Neural crest cell (in vitro differentiated cells): ENCODE data around the gene CCDC78. TPM values are rescaled to one million over a fixed set of nuclear protein-coding genes. Genes with fewer than 3 reads are reported as not detected.

Experiments used
- DNase-seq: peaks from one replicate; pipeline ENCODE4 v3.0.0; 2021; ENCODE audit warnings: low read depth, mixed read lengths, low spot score
- H3K27ac Mint-ChIP-seq: one replicate; pipeline ENCODE4 v1.8.0; 2021; ENCODE audit warnings: mild to moderate bottlenecking, mixed read lengths; ENCODE audit not compliant: unreplicated experiment
- H3K27me3 Mint-ChIP-seq: 2 replicates; pipeline ENCODE4 v1.8.0; 2021; ENCODE audit warnings: low read depth, mild to moderate bottlenecking, mixed read lengths
- H3K36me3 Mint-ChIP-seq: 2 replicates; pipeline ENCODE4 v1.8.0; 2021; ENCODE audit warnings: low read depth, mild to moderate bottlenecking, mixed read lengths
- H3K4me1 Mint-ChIP-seq: 2 replicates; pipeline ENCODE4 v1.8.0; 2021; ENCODE audit warnings: mixed read lengths
- H3K4me3 Mint-ChIP-seq: one replicate; pipeline ENCODE4 v1.8.0; 2021; ENCODE audit warnings: mild to moderate bottlenecking, mixed read lengths
- H3K9me3 Mint-ChIP-seq: 2 replicates; pipeline ENCODE4 v1.8.0; 2021; ENCODE audit warnings: mixed read lengths
- CTCF ChIP-seq: fragments of 200-600 bp; sonication (generic); conservative IDR thresholded peaks from 2 replicates; pipeline ENCODE4 v1.5.0; 2021; ENCODE audit warnings: antibody characterized with exemption, mild to moderate bottlenecking
- total RNA-seq: library from RNA; stranded (reverse); gene quantifications from 2 replicates; pipeline ENCODE4 v1.2.1, GENCODE V29; 2021

CCDC78 gene
- total RNA-seq, 1 donor from 2014 or later = 7.0 TPM

GRCh38 chr16:763369-764183 is 37.3 kb upstream of the CCDC78 start:
- no peaks in the 10 kb centered on the region for H3K27me3 Mint-ChIP-seq
- no peak overlapping the region for H3K4me3 Mint-ChIP-seq
- TF ChIP-seq CTCF = no peak
- H3K27ac Mint-ChIP-seq = no peak overlapping the region
- no peaks in the 10 kb centered on the region for H3K4me1 Mint-ChIP-seq
- no peaks in the 10 kb centered on the region for H3K9me3 Mint-ChIP-seq
- H3K36me3 Mint-ChIP-seq = no peaks in the 10 kb centered on the region
- no peak for DNase-seq

- no peaks in the 10 kb centered on the region for H3K9me3 Mint-ChIP-seq
- no peak overlapping the region for H3K27ac Mint-ChIP-seq
- no peaks in the 10 kb centered on the region for H3K27me3 Mint-ChIP-seq
- no peak for DNase-seq
- TF ChIP-seq CTCF = no peak
- H3K36me3 Mint-ChIP-seq = no peaks in the 10 kb centered on the region
- H3K4me3 Mint-ChIP-seq = no peak overlapping the region
- no peaks in the 10 kb centered on the region for H3K4me1 Mint-ChIP-seq
These were observed 36.5 kb upstream of the CCDC78 start for GRCh38 chr16:762595-763268.

- Mint-ChIP-seq H3K4me1 (no peaks in the 10 kb centered on the region), H3K36me3 (no peaks in the 10 kb centered on the region), H3K27ac (no peak overlapping the region), H3K9me3 (no peaks in the 10 kb centered on the region), H3K4me3 (no peak overlapping the region), H3K27me3 (no peaks in the 10 kb centered on the region)
- TF ChIP-seq CTCF = no peak
- DNase-seq = no peak
These were observed 35.6 kb upstream of the CCDC78 start for GRCh38 chr16:761625-762513.

- Mint-ChIP-seq H3K9me3 (peaks cover 3% of the 10 kb centered on the region), H3K36me3 (no peaks in the 10 kb centered on the region), H3K27me3 (peaks cover 3% of the 10 kb centered on the region), H3K4me1 (no peaks in the 10 kb centered on the region), H3K27ac (no peak within 1 kb of the TSS), H3K4me3 (no peak within 1 kb of the TSS)
- TF ChIP-seq CTCF = no peak
- no peak for DNase-seq
These were observed 34.5 kb upstream of the CCDC78 start, which contains the start of gene MSLN for GRCh38 chr16:760545-761343. Gene MSLN, plus strand, starts transcription at chr16:760734. Its CDS starts 1,947 bp downstream, at chr16:762681.

- Mint-ChIP-seq H3K27ac (no peak overlapping the region), H3K9me3 (peaks cover 3% of the 10 kb centered on the region), H3K4me1 (no peaks in the 10 kb centered on the region), H3K27me3 (peaks cover 3% of the 10 kb centered on the region), H3K4me3 (no peak overlapping the region), H3K36me3 (no peaks in the 10 kb centered on the region)
- DNase-seq = no peak
- TF ChIP-seq CTCF = no peak
These were observed 33.8 kb upstream of the CCDC78 start for GRCh38 chr16:760065-760464.
